DMS114 treated with DMSO at 0.1 percent for 48 hours (cell line): ENCODE results near the gene ADCY2.

Experiments
- DNase-seq: peaks from one replicate; lab custom pipeline; 2025; ENCODE audit not compliant: unreplicated experiment; lab: John Stamatoyannopoulos, UW

Gene ADCY2

DNA sequence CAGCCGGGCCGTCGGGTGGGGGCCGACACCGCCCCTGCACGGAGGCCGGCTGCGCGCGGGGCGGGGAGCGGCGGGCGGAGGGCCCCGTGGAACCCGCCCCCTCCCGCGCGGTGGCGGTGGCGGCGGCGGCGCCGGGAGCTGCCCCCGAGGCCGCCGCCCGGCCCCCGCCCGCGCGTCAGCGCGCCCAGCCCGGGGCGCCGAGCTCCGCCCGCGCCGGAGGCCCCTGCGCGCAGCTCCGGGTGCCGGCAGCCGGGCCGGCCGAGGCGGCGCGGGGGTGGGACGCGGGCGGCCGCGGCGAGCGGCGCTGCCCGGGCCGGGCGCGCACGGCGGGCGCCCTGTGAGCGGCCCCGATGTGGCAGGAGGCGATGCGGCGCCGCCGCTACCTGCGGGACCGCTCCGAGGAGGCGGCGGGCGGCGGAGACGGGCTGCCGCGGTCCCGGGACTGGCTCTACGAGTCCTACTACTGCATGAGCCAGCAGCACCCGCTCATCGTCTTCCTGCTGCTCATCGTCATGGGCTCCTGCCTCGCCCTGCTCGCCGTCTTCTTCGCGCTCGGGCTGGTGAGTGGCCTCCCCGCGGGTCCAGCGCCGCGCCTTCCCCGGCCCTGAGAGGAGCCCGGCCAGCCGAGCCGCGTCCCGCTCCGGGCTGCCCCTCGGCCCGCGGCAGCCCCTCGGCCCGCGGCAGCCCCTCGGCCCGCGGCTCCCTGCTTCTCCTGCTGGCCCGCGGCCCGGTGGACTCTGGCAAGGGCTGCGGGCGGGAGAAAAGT, at the start of gene ADCY2:
TSS of gene ADCY2 (plus strand) at position 192 of the 766 bp plus-strand sequence. CDS start at position 351, 159 bp downstream.
- no peak for DNase-seq

DNA sequence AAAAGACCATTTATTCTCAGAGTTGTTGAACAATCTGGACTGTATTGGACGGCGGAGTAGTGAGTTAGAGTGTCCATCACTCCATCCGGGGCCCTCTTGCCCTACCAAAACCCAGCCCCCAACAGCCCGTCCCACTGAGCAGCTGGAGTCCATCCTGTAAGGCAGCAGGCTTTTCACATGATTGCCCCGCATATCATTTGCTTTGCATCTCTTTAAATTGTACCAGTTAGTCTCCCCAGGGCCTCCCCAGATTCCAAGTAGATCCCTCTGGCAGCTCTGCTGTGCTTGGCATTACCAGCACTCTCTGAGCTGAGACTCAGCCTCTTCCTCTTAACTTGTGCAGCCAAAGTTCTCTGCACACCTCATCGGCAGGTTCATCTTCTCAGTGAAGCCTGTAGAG, 48.6 kb upstream of the ADCY2 start:
- no peak for DNase-seq

DNA sequence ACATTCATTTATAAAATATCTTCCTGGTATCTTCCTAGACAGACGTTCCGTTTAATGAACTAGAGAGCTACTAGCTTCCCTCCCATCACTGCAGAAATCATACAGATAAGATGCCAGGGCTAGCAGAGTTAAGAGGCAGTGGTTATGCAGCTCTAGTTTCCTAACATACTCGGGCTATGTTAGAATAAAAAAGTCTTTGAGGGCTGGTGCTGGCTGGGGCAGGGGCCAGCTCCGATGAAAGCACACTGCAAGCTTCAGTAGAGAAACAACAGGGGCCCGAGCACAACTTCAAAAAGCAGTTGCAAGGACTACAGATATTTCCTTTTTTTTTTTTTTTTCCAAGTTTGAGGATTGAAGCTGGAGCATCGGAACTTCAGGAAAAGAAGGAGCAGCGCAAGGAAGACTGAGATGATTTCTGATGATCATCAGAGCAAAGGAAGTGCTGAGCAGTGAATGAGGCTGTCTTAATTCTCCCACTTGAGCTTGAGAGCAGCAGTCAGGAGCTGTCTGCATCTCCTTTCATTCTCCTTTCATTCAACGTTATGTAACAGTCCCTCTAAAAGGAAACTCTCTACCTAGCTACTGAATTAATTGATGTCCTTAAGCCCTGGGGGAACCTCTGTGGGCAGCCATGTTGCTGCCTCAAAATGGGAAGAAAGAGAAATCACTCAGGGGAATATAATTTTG, 47.6 kb upstream of the ADCY2 start:
- no peak for DNase-seq

DNA sequence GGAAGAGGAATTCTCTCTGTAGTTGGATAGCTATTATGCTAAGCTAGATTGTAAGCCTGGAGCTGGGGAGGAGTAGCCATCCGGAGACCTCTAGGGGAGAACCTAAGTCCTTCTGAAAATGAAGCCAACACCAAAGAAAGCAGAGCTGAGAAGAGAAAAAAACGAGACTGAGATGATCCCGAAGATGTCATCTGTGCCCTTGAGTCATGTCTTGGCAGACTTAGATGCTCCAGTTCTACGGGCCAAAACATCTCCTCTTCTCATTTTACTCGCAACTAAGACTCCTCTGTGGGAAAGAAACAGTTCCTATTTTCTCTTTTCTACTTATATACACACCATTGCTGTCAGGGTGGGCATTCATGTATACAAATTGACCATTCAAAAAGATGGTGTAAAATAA, 34.3 kb upstream of the ADCY2 start:
- DNase-seq: no peak

GRCh38 chr5:7363067-7363677, 32.8 kb upstream of the ADCY2 start:
- no peak for DNase-seq

DNA sequence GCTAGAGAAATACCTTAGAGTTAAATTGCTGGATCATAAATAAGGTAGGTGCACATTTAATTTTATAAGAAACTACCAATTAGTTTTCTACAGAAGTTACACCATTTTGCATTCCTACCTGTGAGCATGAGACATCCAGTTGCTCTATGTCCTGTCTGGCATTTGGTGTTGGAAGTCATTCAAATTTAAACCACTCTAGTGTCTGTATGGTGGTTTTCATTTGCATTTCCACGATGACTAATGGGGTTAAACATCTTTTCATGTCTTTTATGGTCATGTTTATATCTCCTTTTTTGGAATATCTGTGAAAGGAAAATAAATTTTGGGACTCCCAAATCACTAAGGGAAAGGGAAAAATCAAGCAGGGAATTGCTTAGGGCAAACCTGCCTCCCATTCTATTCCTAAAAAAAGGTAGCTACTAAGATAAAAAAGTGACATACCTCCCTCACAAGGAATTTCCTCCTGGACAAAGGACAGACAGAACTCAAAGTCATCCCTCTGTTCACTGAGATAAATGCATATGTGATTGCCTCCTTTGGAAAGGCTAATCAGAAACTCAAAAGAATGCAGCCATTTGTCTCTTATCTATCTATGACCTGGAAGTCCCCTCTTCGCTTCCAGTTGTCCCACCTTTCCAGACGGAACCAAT, 31.6 kb upstream of the ADCY2 start:
- no peak for DNase-seq

GRCh38 chr5:7367780-7368179, 28.2 kb upstream of the ADCY2 start:
- no peak for DNase-seq

GRCh38 chr5:7372399-7372798, 23.5 kb upstream of the ADCY2 start:
- DNase-seq: no peak

- DNase-seq: no peak
Observed at GRCh38 chr5:7374186-7374585, 21.8 kb upstream of the ADCY2 start.

GRCh38 chr5:7375457-7375856, 20.5 kb upstream of the ADCY2 start:
- no peak for DNase-seq

GRCh38 chr5:7376871-7377270, 19.1 kb upstream of the ADCY2 start:
- DNase-seq: no peak

DNA sequence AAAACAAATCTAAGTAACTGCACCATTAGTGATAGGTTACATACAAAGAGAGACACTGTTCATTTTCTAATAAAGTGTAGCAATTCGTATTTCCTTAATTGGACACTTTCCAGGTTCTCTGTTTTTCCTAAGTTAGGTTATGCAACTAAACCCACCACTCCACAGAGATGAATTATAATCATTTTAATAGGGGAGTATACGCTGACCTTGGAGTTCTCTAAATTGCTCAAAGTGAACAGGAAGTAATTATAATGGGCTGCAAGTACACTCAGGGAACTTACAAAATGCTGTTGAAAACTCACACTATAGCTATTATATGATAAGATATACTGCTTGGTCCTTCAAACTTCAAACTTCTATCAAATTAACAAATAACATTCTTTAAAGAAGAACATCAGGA, 18.2 kb upstream of the ADCY2 start:
- DNase-seq: no peak

DNA sequence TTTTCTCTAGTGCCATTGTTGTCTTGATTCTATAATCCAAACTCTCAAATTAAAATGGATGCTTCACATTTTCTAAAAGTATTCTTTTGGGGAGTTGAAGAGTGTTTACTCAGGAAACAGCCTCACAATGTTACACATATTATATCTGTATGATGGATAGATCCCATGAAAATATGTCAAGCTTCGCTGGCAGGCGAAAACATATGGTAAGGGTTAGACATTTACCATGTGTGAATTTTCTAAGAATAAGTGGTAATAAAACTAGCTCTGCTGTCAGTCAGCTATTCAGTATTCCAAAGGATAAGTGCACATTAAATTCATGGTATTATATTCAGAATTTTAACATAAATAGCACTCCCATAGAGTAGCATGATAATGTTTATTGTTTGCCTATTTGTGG, 13.3 kb upstream of the ADCY2 start:
- DNase-seq: no peak

DNA sequence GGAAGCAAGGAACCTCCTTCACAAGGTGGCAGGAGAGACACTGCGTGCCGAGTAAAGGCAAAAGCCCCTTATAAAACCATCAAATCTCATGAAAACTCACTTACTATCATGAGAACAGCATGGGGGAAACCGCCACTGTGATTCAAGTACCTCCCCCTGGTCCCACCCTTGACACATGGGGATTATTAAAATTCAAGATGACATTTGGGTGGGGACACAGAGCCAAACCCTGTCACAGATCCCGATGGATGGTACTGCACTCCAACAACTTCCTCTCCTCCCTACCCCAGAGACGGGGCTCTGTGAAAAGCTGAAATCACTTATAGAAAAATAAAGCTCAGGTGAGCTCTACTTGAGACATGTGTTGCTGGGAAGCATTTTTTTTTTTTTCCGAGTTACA, 10.3 kb upstream of the ADCY2 start:
- DNase-seq: no peak

DNA sequence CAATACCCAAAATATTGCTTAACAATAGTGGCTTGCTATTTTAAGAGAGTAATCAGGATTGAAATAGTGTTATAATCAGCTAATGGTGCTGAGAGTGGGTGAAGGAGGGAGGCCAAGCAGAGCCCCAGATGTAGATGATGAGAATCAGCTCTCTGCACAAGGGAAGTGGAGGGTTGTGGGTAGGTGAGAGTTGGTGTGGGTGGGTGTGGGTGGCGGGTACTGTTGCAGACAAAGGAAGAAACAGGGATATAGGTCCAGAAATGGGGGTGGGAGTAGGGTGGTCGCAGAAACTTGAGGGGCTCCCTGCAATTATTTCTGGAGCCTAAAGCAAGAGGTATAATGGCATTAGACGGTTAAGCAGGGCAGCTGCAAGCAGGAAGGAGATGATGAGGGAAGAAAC, 7.4 kb upstream of the ADCY2 start:
- no peak for DNase-seq

- no peak for DNase-seq
Observed at GRCh38 chr5:7391215-7391614, 4.7 kb upstream of the ADCY2 start.

DNA sequence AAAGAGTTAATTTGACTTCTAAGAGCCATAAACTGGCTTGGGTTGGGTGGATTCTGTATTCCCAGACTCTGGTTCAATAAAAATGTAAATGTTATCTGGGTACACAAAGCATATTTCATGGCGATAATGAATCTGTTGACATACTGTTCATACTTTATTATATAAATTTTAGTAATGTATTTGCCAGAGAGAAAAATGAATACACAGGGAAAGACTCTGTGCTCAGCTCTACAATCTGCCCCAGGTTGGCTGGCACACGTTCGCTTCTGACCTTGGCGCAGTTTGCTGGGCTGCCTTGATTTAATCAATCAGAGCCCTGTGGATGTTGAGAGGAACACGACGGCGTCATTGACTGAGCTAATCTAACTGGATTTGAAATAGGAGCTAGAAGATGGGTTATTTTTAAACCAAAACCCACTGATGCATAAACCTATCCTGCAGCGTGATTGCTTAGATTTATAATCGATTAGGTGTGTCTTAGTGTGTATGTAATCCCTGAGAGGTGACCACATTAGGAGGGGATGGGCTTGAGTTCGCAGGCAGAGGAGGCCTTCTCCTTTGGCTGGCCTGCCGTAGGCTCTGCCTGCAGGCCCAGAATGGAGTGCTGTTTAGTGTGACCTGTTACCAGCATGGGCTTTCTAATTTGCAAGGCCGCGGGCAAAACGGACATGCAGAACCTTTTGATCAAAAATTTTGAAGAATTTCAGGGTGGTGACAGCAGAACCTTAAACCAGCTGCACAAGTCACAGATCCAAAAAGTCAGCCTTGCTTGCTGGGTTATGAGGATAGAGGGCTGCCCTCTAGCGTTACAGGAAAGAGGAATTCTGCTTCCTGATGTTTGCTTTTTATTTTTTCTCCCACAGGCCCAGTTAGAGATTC, 3.9 kb upstream of the ADCY2 start:
- peak; percentile 62 for DNase-seq

DNA sequence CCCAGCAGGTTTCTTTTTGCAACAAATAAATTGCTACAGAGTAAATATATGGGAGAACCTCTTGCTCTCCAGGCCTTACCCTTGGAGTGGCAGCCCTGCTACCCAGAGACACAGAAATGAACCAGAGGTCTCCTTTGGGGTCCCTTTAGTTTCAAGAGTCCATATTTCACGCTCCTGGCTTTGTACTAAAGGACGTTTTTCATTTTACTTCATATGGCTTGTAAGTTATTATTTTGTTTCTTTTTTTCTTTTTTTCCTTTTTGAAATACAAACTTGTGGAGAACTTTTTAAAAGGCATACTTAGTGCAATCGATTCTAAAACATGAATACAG, 3.3 kb upstream of the ADCY2 start:
- no peak for DNase-seq

DNA sequence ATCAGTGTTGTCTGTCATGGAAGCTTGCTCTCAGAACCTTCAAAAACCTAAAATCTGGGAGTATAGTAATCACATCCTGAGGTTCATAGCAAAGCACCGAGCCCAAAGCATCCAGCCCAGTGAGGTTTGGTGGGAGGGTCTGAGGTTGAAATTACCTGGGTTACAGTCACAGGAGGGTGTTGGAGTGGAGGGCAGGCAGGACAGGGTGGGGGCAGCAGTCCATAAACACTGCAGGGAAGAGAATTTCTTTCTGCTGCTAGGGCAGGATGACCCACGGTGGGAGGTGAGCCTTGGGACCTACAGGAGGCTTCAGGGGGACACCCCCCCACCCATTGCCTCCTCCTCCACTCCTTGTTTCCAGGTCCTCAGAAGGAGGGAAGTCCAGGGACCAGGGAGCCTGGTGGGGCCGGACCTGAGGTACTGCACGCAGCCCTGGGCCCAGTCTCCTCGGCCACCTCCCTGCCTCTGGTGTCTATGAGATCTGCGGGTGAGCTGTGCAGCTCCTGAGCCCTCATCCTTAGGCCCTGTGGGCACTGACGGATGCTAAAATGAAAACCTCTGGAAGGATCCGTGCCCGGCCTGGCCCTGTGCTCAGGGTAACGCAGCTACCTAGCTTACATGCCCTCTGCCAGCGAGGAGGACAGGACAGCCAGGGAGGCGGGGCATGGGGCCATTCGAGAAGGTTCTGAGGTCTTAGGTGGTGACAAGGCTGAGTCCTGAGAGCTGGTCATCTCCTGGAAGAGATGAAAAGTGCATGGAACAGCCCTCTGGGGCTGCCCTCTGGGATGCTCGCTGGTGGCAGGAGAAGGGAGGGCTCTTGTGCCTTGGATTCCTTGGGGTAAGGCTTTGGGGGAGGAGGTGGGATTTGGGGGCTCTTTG, 1.8 kb upstream of the ADCY2 start:
- DNase-seq: no peak

GRCh38 chr5:7394889-7395431, 978 bp upstream of the ADCY2 start:
- no peak for DNase-seq
